Stimulated activated CD4-positive, alpha-beta T cell treated with anti-CD3 and anti-CD28 coated beads, TNF-alpha, amount 100 ng/mL, for 1 hour (primary cell): ENCODE results near the gene SHOC2.

ENCODE experiments used
- DNase-seq, 3 donors: peaks; one replicate each; pipeline ENCODE4 v3.0.0-alpha.2; 2020; ENCODE audit warnings: low read depth in 3 of 3, low spot score in 1 of 3

The SHOC2 gene

GRCh38 chr10:110919349-110919931 lies at the start of gene SHOC2:
TSS of gene SHOC2 (plus strand) at chr10:110919604. CDS start at chr10:110964359, 44,755 bp downstream.
- peak; percentile 88 to 97 (median 96) for DNase-seq

- DNase-seq: no peak
Measured at GRCh38 chr10:110870823-110871297, 48.5 kb upstream of the SHOC2 start.

DNA sequence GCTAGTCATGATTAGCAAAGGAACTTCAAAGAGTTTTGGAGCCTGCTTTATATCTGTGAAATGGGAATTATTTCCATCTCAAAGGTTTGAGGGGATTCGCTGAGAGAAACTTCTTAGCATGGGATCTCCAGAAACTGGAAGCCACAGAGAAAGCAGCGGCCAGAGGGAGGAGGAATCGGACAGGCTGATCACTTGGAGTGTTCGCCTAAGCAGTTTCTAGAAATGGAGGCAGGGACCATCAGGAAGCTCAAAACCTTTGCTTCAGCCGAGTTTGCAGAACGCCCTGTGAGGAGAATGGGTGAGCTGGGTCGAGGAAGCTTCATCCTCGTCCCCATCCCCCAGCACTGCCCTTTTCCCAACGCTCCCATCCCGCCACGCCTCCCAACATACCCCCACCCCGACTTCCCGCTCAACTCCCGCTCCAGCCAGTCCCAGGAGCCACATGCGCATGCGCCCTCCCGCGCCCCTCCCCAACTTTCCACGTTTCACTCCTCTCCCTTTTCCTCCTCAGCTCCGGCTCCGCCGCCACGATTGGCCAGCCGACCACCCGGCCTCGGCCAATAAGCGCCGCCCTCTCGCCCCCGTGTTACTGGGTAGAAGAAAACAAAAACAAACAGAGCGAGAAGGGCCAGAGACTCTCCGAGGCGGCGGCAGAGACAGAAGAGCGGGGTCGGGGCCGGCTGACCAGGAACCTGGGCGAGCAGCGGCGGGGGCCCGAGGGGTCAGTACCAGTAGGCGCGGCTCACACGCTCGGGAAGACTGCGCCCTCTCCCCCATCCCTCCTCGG lies 47.9 kb upstream of the SHOC2 start, which contains the start of gene PDCD4:
TSS of gene PDCD4 (plus strand) at position 631 of the 787 bp plus-strand sequence. CDS start 4,100 bp downstream, outside the sequence.
- DNase-seq: peak; percentile 81 to 88 (median 84)

DNA sequence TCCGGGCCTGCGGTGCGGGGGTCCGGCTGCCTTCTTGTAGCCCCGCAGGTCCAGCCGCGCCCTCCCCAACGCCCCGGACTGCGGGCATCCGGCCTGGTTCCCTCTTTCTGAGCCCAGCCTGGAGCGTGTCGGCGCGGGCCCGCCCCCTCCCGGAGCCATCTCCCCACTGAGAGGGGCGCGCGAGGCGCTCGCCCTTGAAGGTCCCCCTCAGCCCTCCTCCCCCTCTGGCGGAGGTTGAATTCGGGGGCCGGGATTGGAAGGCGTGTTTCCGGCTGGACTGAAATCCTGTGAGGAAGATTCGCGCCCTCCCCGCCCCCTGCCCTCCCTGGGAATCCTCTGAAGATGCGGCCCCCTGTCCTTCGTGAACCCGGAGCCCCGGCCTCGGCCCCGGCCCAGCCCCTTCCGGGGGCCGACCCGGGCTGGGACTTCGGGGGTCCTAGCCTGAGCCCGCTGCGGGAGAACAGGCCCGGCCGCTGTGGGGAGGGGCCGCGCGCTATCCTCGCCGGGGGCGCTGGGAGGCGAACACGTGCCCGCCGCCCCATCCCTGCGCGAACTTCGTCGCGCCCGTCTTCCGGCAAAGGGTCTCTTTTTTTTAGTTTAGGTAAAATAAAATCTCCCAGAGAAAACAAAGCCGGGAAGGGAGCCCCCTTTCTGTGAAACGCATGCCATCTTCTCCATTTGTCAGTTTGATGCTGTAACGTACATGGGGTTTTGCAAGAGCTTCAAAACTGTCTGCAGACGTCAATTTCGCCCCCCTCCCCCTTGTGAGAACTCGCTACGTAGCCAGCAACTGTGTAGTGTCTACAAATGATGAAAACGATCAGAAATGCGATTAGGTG lies 47.0 kb upstream of the SHOC2 start:
- peak; percentile 48 to 59 (median 51) for DNase-seq

DNA sequence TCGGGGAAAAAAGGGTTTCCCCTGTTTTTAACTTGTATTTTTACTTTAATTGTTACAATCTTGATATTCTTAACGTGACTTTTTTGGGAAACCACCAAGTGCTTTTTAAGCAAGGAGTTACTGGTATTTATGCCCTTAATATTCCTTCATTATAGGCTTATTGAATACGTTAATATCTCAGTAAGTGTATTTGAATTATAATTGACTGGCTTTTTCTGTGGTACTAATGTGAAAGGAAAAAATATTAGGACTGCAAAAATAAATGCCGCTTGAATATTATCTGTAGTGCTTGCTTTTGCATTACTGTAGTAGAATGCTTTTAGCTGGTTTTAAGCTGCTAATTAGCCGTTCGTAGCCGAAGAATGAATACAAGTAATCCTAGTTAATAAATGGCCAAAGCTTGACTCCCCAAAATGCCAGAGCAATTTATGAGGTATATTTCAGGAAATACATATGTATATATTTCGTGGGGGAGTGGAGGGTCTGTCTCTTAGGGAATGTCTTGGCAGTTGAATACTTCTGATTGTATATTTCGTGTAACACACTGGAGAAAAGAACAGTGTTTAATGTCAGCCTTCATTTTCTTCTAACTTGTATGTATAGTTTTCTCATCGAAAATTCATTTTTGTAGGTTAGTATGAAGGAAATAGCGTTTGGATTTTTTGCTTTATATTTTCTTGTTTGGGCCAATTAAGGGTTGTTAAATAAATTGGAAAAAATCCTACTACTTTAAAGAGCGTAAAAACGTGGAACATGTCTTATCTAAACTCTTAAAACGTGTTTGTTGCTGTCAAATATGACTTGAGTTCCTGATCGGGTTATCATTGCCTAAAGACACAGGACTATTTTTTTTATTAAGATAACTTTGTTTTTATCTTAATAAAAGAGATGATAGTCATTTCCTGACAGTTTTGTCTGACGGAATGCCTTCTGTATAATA lies 46.1 kb upstream of the SHOC2 start:
- DNase-seq: no peak

- DNase-seq: no peak
Measured at GRCh38 chr10:110873951-110874350, 45.5 kb upstream of the SHOC2 start.

GRCh38 chr10:110876000-110876399 lies 43.4 kb upstream of the SHOC2 start:
- no peak for DNase-seq

GRCh38 chr10:110876788-110877187 lies 42.6 kb upstream of the SHOC2 start:
- DNase-seq: no peak

DNA sequence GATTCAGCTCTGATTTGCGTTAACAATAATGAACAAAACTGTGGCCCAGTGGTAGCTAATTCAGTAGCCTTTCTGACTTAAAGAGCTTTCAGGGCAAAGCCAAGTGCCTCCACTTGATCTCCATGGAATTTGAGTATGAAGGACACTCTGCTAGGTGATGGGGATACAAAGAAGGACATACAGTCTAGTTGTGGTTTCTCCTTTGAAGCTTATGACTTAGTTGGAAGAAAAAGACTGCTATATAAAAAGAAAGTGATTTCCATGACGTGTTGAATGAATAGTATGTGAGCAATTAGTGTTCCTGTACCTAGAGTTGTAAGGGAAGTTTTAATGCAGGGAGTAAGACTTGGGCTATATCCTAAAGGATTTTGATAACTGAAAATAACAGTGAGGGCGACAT lies 39.4 kb upstream of the SHOC2 start:
- no peak for DNase-seq

- DNase-seq: no peak
Measured at GRCh38 chr10:110881247-110881646, 38.2 kb upstream of the SHOC2 start.

- no peak for DNase-seq
Measured at GRCh38 chr10:110881905-110882304, 37.5 kb upstream of the SHOC2 start.

GRCh38 chr10:110883924-110884323 lies 35.5 kb upstream of the SHOC2 start:
- no peak for DNase-seq

DNA sequence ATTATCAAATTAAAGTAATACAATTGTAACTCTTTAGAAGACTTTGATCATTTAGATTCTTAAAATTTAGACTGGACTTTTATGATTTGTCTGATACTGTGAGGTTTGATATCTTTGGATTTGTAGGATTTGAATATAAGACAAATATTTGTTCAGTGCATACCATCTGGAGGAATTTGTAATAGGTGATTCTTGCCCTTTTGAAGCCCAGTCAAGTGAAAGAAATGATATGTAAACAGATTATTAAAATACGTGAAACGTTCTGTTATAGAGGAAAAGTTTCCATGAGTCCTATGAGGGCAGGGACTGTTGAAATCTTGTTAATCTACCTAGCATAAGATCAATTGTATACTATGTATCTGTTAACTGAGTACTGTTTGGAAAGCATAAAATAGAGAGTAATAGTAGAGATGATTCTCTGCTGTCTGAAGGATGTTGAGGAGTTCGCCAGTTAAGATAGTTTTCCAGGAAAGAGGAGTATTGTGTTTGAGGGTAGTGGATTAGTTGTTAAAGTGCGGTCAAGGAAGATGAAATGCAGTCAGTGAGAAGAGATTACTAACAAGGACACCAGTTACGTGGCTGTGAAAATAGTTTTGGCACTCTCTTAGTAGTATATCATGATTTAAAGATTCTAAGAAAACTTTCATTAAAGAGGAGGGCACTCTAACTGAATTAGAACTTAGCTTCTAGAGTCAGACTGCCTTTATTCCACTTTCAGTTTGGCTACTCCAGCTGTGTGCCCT lies 33.3 kb upstream of the SHOC2 start:
- DNase-seq: no peak

DNA sequence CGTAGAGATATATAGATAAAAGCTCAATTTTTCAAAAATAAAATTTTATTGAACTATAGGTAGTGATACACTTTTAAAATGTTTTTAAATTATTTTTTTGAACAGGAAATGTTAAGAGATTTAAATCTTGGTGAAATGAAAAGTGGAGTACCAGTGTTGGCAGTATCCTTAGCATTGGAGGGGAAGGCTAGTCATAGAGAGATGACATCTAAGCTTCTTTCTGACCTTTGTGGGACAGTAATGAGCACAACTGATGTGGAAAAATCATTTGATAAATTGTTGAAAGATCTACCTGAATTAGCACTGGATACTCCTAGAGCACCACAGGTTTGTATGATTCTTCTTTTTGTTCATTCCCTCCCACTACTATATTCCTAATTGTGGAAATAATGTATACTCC lies 31.8 kb upstream of the SHOC2 start:
- no peak for DNase-seq

DNA sequence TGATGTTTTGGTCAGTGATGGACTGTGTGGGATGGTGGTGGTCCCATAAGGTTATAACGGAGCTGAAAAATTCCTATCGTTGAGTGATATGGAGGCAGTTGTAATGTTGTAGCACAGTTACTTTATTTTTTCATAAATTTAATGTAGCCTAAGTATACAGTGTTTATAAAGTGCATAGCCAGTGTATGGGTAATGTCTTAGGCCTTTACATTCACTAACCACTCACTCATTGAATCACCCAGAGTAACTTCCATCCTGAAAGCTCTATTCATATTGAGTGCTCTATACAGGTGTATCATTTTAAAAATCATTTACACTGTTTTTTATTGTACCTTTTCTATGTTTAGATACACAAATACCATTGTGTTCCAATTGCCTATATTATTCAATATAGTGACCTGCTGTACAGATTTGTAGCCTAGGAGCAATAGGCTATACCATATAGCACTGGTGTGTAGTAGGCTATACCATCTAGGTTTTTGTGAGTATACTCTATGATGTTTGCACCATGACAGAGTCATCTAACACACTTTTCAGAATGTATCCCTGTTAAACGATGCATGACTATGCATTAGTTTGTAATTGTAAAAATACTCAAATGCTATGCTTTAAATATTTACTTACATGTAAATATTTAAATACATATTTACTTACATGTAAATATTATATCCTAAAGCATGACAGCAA lies 26.7 kb upstream of the SHOC2 start:
- DNase-seq: no peak

DNA sequence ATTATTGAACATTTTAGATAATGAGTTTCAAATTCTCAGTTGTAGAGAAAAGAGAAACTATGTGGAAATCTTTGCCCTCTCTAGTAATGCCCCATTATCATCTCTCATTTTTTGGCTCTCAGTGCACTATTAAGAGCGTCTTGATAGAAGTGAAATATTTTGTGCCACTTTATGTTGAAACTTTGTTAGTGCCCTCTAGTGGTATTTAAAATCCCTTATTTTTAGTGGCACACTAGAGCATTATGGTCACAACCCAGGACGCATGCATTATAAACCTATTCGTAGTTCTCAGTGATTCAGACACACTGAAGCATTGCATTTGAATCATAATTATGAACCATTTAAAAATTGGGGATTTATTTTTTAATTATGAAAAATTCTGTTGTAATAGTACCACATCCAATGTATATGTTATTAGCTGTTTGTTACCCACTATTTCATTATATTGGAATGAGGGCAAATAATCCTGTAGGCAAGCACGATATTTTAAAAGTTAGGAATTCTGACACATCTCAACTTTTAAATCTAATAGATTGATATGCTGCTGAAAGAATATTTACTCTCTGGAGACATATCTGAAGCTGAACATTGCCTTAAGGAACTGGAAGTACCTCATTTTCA lies 25.7 kb upstream of the SHOC2 start:
- no peak for DNase-seq

GRCh38 chr10:110897184-110897583 lies 22.2 kb upstream of the SHOC2 start:
- DNase-seq: no peak

GRCh38 chr10:110898391-110898790 lies 21.0 kb upstream of the SHOC2 start:
- DNase-seq: no peak

DNA sequence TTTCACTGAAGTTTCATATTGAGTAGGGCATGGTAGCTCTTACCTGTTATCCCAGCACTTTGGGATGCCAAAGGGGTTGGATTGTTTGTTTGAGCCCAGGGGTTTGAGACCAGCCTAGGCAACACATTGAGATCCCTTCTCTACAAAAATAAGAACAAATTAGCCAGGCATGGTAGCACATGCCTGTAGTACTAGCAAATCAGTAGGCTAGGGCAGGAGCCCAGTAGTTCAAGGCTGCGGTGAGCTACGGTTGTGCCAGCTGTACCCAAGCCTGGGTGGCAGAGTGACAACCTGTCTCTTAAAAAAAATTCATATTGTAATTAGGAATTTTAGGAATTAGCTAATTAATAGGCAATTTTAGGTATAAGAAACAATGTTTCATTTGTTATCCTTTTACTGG lies 18.4 kb upstream of the SHOC2 start:
- no peak for DNase-seq
